ENCODE data around the gene CIDEB. TPM values are rescaled to one million over a fixed set of nuclear protein-coding genes. Genes with fewer than 3 reads are reported as not detected.
A peak's percentile ranks its signal among the peaks of the same experiment; 100 is the strongest.

Gene CIDEB
- total and polyA plus RNA-seq, 2 of the 13 experiments (the other 11 are each of a cell fraction or from before 2014, with no cell fraction given): 35.8 to 110 TPM

- TF ChIP-seq, protein P1, sequence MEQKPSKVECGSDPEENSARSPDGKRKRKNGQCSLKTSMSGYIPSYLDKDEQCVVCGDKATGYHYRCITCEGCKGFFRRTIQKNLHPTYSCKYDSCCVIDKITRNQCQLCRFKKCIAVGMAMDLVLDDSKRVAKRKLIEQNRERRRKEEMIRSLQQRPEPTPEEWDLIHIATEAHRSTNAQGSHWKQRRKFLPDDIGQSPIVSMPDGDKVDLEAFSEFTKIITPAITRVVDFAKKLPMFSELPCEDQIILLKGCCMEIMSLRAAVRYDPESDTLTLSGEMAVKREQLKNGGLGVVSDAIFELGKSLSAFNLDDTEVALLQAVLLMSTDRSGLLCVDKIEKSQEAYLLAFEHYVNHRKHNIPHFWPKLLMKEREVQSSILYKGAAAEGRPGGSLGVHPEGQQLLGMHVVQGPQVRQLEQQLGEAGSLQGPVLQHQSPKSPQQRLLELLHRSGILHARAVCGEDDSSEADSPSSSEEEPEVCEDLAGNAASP (CRISPR knock-in tag; IDR thresholded peaks at IDR 0.05; ENCODE audit: borderline replicate concordance): no peak
- no peak for TF ChIP-seq ZNF576 (CRISPR knock-in tag; IDR thresholded peaks at IDR 0.05)
- TF ChIP-seq, protein P2, sequence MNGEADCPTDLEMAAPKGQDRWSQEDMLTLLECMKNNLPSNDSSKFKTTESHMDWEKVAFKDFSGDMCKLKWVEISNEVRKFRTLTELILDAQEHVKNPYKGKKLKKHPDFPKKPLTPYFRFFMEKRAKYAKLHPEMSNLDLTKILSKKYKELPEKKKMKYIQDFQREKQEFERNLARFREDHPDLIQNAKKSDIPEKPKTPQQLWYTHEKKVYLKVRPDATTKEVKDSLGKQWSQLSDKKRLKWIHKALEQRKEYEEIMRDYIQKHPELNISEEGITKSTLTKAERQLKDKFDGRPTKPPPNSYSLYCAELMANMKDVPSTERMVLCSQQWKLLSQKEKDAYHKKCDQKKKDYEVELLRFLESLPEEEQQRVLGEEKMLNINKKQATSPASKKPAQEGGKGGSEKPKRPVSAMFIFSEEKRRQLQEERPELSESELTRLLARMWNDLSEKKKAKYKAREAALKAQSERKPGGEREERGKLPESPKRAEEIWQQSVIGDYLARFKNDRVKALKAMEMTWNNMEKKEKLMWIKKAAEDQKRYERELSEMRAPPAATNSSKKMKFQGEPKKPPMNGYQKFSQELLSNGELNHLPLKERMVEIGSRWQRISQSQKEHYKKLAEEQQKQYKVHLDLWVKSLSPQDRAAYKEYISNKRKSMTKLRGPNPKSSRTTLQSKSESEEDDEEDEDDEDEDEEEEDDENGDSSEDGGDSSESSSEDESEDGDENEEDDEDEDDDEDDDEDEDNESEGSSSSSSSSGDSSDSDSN (CRISPR knock-in tag; IDR thresholded peaks at IDR 0.05): no peak
- TF ChIP-seq ZNF17 (CRISPR knock-in tag; IDR thresholded peaks at IDR 0.05): no peak
- TF ChIP-seq, protein P3, sequence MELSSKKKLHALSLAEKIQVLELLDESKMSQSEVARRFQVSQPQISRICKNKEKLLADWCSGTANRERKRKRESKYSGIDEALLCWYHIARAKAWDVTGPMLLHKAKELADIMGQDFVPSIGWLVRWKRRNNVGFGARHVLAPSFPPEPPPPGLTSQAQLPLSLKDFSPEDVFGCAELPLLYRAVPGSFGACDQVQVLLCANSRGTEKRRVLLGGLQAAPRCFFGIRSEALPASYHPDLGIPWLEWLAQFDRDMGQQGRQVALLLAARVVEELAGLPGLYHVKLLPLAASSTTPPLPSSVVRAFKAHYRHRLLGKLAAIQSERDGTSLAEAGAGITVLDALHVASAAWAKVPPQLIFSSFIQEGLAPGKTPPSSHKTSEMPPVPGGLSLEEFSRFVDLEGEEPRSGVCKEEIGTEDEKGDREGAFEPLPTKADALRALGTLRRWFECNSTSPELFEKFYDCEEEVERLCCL (CRISPR knock-in tag; IDR thresholded peaks at IDR 0.05; ENCODE audit: borderline replicate concordance): no peak
- TF ChIP-seq IRF2 (CRISPR knock-in tag; IDR thresholded peaks at IDR 0.05): no peak
- TF ChIP-seq ZBTB4 (CRISPR knock-in tag; IDR thresholded peaks at IDR 0.05; ENCODE audit: borderline replicate concordance): no peak
- TF ChIP-seq ZNF543 (CRISPR knock-in tag; IDR thresholded peaks at IDR 0.05): no peak
- no peak for TF ChIP-seq ZNF234 (CRISPR knock-in tag; conservative IDR thresholded peaks at IDR 0.05)
- TF ChIP-seq DPF2 (CRISPR knock-in tag; IDR thresholded peaks at IDR 0.05; ENCODE audit: borderline replicate concordance, low read depth): no peak
- no peak for TF ChIP-seq MIER2 (CRISPR knock-in tag; IDR thresholded peaks at IDR 0.05)
- no peak for TF ChIP-seq HDAC6 (IDR thresholded peaks at IDR 0.05; ENCODE audit: low read depth, low read length)
- 0 out of 2 replicates have a peak, but pooled peaks have one; percentile 44 for TF ChIP-seq EEA1 (CRISPR knock-in tag; IDR thresholded peaks at IDR 0.05; ENCODE audit: borderline replicate concordance)
- TF ChIP-seq GFI1 (CRISPR knock-in tag; IDR thresholded peaks at IDR 0.05; ENCODE audit: borderline replicate concordance): no peak
Measured at GRCh38 chr14:24309538-24310264, 1.9 kb upstream of the CIDEB start, which contains the start of gene LTB4R2 (continued).

All from HepG2 (cell line).